HepG2 (cell line): Measurements from ENCODE around the gene HARBI1. TPM values are rescaled to one million over a fixed set of nuclear protein-coding genes. Genes with fewer than 3 reads are reported as not detected.

Source experiments
- ATRX ChIP-seq: sonication (generic); formaldehyde crosslinking; IDR thresholded peaks from 2 replicates; pipeline ENCODE4 v1.4.0; 2020; ENCODE audit warnings: missing genetic modification reagents, borderline replicate concordance
- BRD4 ChIP-seq: sonication (generic); formaldehyde crosslinking; IDR thresholded peaks from 2 replicates; pipeline ENCODE4 v1.4.0; 2020; ENCODE audit warnings: missing genetic modification reagents
- CC2D1A ChIP-seq: sonication (generic); formaldehyde crosslinking; IDR thresholded peaks from 2 replicates; pipeline ENCODE4 v1.8.1; 2023; ENCODE audit warnings: mild to moderate bottlenecking, missing genetic modification reagents
- ESRRA ChIP-seq: sonication (generic); formaldehyde crosslinking; IDR thresholded peaks from 2 replicates; pipeline ENCODE4 v1.5.1; 2020; ENCODE audit warnings: mild to moderate bottlenecking, low read depth, missing genetic modification reagents
- FOSL2 ChIP-seq: sonication (generic); formaldehyde crosslinking; IDR thresholded peaks from 2 replicates; pipeline ENCODE4 v1.4.0; 2020; ENCODE audit warnings: missing genetic modification reagents
- HDAC1 ChIP-seq: sonication (generic); formaldehyde crosslinking; IDR thresholded peaks from 2 replicates; pipeline ENCODE4 v1.5.1; 2020; ENCODE audit warnings: mild to moderate bottlenecking, missing genetic modification reagents
- HNRNPL ChIP-seq: fragments of 200-400 bp; formaldehyde crosslinking; IDR thresholded peaks from 2 replicates; pipeline ENCODE4 v1.6.1; 2017; ENCODE audit warnings: mild to moderate bottlenecking, low read depth, low read length
- KDM4B ChIP-seq: sonication (generic); formaldehyde crosslinking; IDR thresholded peaks from 2 replicates; pipeline ENCODE4 v1.4.0; 2020; ENCODE audit warnings: missing genetic modification reagents
- KDM5A ChIP-seq: fragments of 200-600 bp; sonication (generic); IDR thresholded peaks from 2 replicates; pipeline ENCODE4 v1.7.0; 2018; ENCODE audit warnings: antibody characterized with exemption, mild to moderate bottlenecking, low read length, borderline replicate concordance
- SAP130 ChIP-seq: IDR thresholded peaks from 2 replicates; pipeline ENCODE4 v1.6.1; 2016; ENCODE audit warnings: low read depth
- SKI ChIP-seq: fragments of 450-650 bp; IDR thresholded peaks from one replicate; pipeline ENCODE4 v1.6.1; 2018; ENCODE audit warnings: mild to moderate bottlenecking; ENCODE audit not compliant: partially characterized antibody
- SYNCRIP ChIP-seq: fragments of 200-400 bp; formaldehyde crosslinking; IDR thresholded peaks from 2 replicates; pipeline ENCODE4 v1.6.1; 2018; ENCODE audit warnings: mild to moderate bottlenecking, low read depth, low read length; ENCODE audit not compliant: insufficient read depth
- TGIF2 ChIP-seq: IDR thresholded peaks from 2 replicates; pipeline ENCODE4 v1.6.1; 2016; ENCODE audit warnings: control low read depth, missing compliant biosample characterization
- WIZ ChIP-seq: sonication (generic); formaldehyde crosslinking; IDR thresholded peaks from 2 replicates; pipeline ENCODE4 v1.5.1; 2020; ENCODE audit warnings: mild to moderate bottlenecking, missing genetic modification reagents
- ZBTB1 ChIP-seq: sonication (generic); formaldehyde crosslinking; IDR thresholded peaks from 2 replicates; pipeline ENCODE4 v1.4.0; 2020; ENCODE audit warnings: missing genetic modification reagents, borderline replicate concordance
- ZBTB25 ChIP-seq: IDR thresholded peaks from 2 replicates; pipeline ENCODE4 v1.6.1; 2018; ENCODE audit warnings: missing genetic modification reagents
- ZBTB37 ChIP-seq: sonication (generic); formaldehyde crosslinking; IDR thresholded peaks from 2 replicates; pipeline ENCODE4 v1.4.0; 2020; ENCODE audit warnings: mild to moderate bottlenecking, missing genetic modification reagents
- ZFP1 ChIP-seq: IDR thresholded peaks from 2 replicates; pipeline ENCODE4 v1.6.1; 2016
- ZFP36 ChIP-seq: fragments of 150-350 bp; IDR thresholded peaks from 2 replicates; pipeline ENCODE4 v1.6.1; 2018; ENCODE audit warnings: borderline replicate concordance, low read length, low read depth; ENCODE audit not compliant: partially characterized antibody
- ZMYM2 ChIP-seq: sonication (generic); formaldehyde crosslinking; IDR thresholded peaks from 2 replicates; pipeline ENCODE4 v1.8.0; 2022; ENCODE audit warnings: mild to moderate bottlenecking, missing genetic modification reagents
- ZNF136 ChIP-seq: sonication (generic); formaldehyde crosslinking; IDR thresholded peaks from 2 replicates; pipeline ENCODE4 v1.8.1; 2022; ENCODE audit warnings: low read depth, mild to moderate bottlenecking, moderate library complexity, missing genetic modification reagents
- ZNF143 ChIP-seq: sonication (generic); formaldehyde crosslinking; IDR thresholded peaks from 2 replicates; pipeline ENCODE4 v1.4.0; 2020; ENCODE audit warnings: missing genetic modification reagents
- ZNF251 ChIP-seq: sonication (generic); formaldehyde crosslinking; IDR thresholded peaks from 2 replicates; pipeline ENCODE4 v1.9.0; 2021; ENCODE audit warnings: mild to moderate bottlenecking, missing genetic modification reagents
- ZNF431 ChIP-seq: sonication (generic); formaldehyde crosslinking; IDR thresholded peaks from 2 replicates; pipeline ENCODE4 v1.9.0; 2022; ENCODE audit warnings: missing genetic modification reagents, low read depth, mild to moderate bottlenecking, borderline replicate concordance
- ZNF549 ChIP-seq: sonication (generic); formaldehyde crosslinking; IDR thresholded peaks from 2 replicates; pipeline ENCODE4 v1.5.0; 2020; ENCODE audit warnings: missing genetic modification reagents
- ZNF563 ChIP-seq: sonication (generic); formaldehyde crosslinking; IDR thresholded peaks from 2 replicates; pipeline ENCODE4 v1.8.0; 2022; ENCODE audit warnings: mild to moderate bottlenecking, moderate library complexity, missing genetic modification reagents
- ZNF597 ChIP-seq: sonication (generic); formaldehyde crosslinking; IDR thresholded peaks from 2 replicates; pipeline ENCODE4 v1.5.0; 2020; ENCODE audit warnings: missing genetic modification reagents
- ZNF883 ChIP-seq: sonication (generic); formaldehyde crosslinking; IDR thresholded peaks from 2 replicates; pipeline ENCODE4 v1.5.1; 2020; ENCODE audit warnings: mild to moderate bottlenecking, missing genetic modification reagents; ENCODE audit errors: not compliant biosample characterization
- ZZZ3 ChIP-seq: sonication (generic); formaldehyde crosslinking; IDR thresholded peaks from 2 replicates; pipeline ENCODE4 v1.4.0; 2020; ENCODE audit warnings: missing genetic modification reagents, mild to moderate bottlenecking, borderline replicate concordance
- polyA plus RNA-seq, 8 experiments: library from polyadenylated mRNA; depleted of rRNA in 3 of 8; stranded (reverse) in 7 of 8; unstranded in 1 of 8; fragments of >200 nt; fragmentation: Illumina TruSeq in 4 of 8; extraction: Trizol in 4 of 8; gene quantifications; 2 replicates each; pipeline versions ENCODE4 v1.2.1 to v1.2.3, GENCODE V29; 2011 to 2016; ENCODE audit warnings: low read depth in 4 of 8, missing spikeins in 1 of 8, mixed read lengths in 1 of 8; ENCODE audit not compliant: insufficient read depth in 1 of 8
- total RNA-seq, 5 experiments: library from RNA; depleted of rRNA; stranded (reverse); fragments of >200 nt; fragmentation: Illumina TruSeq; extraction: Trizol; gene quantifications; 2 replicates each; pipeline ENCODE4 v1.2.3, GENCODE V29; 2016; ENCODE audit warnings: low read depth in 1 of 5

Gene HARBI1
- total and polyA plus RNA-seq, 2 of the 13 experiments (the other 11 are each of a cell fraction or from before 2014, with no cell fraction given) = 2.5 to 4.8 TPM

- no peak for TF ChIP-seq ZNF251 (CRISPR knock-in tag)
- peak; percentile 64; the same call in 1 of the 2 replicates for TF ChIP-seq TGIF2 (CRISPR knock-in tag)
- TF ChIP-seq ZNF136 (CRISPR knock-in tag) = 0 out of 2 replicates have a peak, but pooled peaks have one; percentile 43
- TF ChIP-seq BRD4 (CRISPR knock-in tag) = no peak; the same call in 1 of the 2 replicates
- no peak for TF ChIP-seq ZFP36
- peak; percentile 61 for TF ChIP-seq SKI
- TF ChIP-seq KDM5A = peak; percentile 91
- TF ChIP-seq ZNF143 (CRISPR knock-in tag) = peak; percentile 45
- TF ChIP-seq ZNF549 (CRISPR knock-in tag) = no peak
- peak; percentile 75; the same call in 1 of the 2 replicates for TF ChIP-seq ZZZ3 (CRISPR knock-in tag)
- TF ChIP-seq ATRX (CRISPR knock-in tag) = no peak
- TF ChIP-seq ZNF563 = no peak; the same call in 1 of the 2 replicates
- TF ChIP-seq FOSL2 (CRISPR knock-in tag) = peak; percentile 69
- no peak for TF ChIP-seq HNRNPL
- no peak for TF ChIP-seq WIZ (CRISPR knock-in tag)
- TF ChIP-seq ZMYM2 (CRISPR knock-in tag) = no peak
- no peak for TF ChIP-seq CC2D1A (CRISPR knock-in tag)
- peak; percentile 84 for TF ChIP-seq ZNF883 (CRISPR knock-in tag)
- TF ChIP-seq ZNF597 (CRISPR knock-in tag) = no peak
- TF ChIP-seq ZBTB25 (CRISPR knock-in tag) = peak; percentile 91; the same call in 1 of the 2 replicates
- peak; percentile 46; the same call in 1 of the 2 replicates for TF ChIP-seq ZFP1
- TF ChIP-seq KDM4B (CRISPR knock-in tag) = no peak; the same call in 1 of the 2 replicates
- TF ChIP-seq ZNF431 = 0 out of 2 replicates have a peak, but pooled peaks have one; percentile 34
- TF ChIP-seq SAP130 (CRISPR knock-in tag) = peak; percentile 92
- peak; percentile 79; the same call in 1 of the 2 replicates for TF ChIP-seq HDAC1 (CRISPR knock-in tag)
- no peak for TF ChIP-seq SYNCRIP
- TF ChIP-seq ESRRA (CRISPR knock-in tag) = peak; percentile 62
- TF ChIP-seq ZBTB1 (CRISPR knock-in tag) = no peak
- no peak for TF ChIP-seq ZBTB37 (CRISPR knock-in tag)
Measured at GRCh38 chr11:46593550-46594373, 23.3 kb downstream of the HARBI1 start, which contains the start of gene AMBRA1 (continued).
